Central memory CD8-positive, alpha-beta T cell (primary cell): Measurements from ENCODE around the gene IDI2.

Experiments used
- ATAC-seq: fragments of 150-1000 bp; cut with Tn5 transposase; replicated peaks from 2 replicates; pipeline ENCODE4 v1.10.0; 2022; ENCODE audit warnings: mild to moderate bottlenecking, moderate FRiP score, moderate number of reproducible peaks; ENCODE audit not compliant: poor library complexity, severe bottlenecking; ENCODE audit errors: extremely low read depth
- DNase-seq, 2 donors: peaks; one replicate each; pipeline ENCODE4 v3.0.0; 2021; ENCODE audit warnings: low spot score in 2 of 2
- H3K27ac Mint-ChIP-seq: one replicate; pipeline ENCODE4 v1.8.0; 2022; ENCODE audit warnings: low read depth, mild to moderate bottlenecking, moderate library complexity, mixed read lengths
- H3K27me3 Mint-ChIP-seq: one replicate; pipeline ENCODE4 v1.8.0; 2022; ENCODE audit warnings: mixed read lengths
- H3K36me3 Mint-ChIP-seq: one replicate; pipeline ENCODE4 v1.8.0; 2022; ENCODE audit warnings: mild to moderate bottlenecking, moderate library complexity, mixed read lengths; ENCODE audit not compliant: insufficient read depth
- H3K4me1 Mint-ChIP-seq: one replicate; pipeline ENCODE4 v1.8.0; 2022; ENCODE audit warnings: mixed read lengths
- H3K4me3 Mint-ChIP-seq: one replicate; pipeline ENCODE4 v1.8.0; 2022; ENCODE audit warnings: mild to moderate bottlenecking, moderate library complexity, mixed read lengths
- H3K9me3 Mint-ChIP-seq: one replicate; pipeline ENCODE4 v1.8.0; 2022; ENCODE audit warnings: mixed read lengths

IDI2 gene

GRCh38 chr10:983971-984655, 41.5 kb downstream of the IDI2 start:
- Mint-ChIP-seq H3K27me3 (no peaks in the 10 kb centered on the region), H3K36me3 (peaks cover 6% of the 10 kb centered on the region), H3K9me3 (peaks cover 3% of the 10 kb centered on the region), H3K4me3 (no peak overlapping the region), H3K4me1 (peaks cover 7% of the 10 kb centered on the region), H3K27ac (no peak overlapping the region)
- DNase-seq (no peak), ATAC-seq (no peak)

- Mint-ChIP-seq H3K36me3 (peaks cover 6% of the 10 kb centered on the region), H3K27me3 (no peaks in the 10 kb centered on the region), H3K4me3 (no peak overlapping the region), H3K27ac (no peak overlapping the region), H3K9me3 (peaks cover 8% of the 10 kb centered on the region), H3K4me1 (peaks cover 6% of the 10 kb centered on the region)
- no peak for DNase-seq
- ATAC-seq = no peak
Measured at GRCh38 chr10:983401-983800, 42.3 kb downstream of the IDI2 start.

DNA sequence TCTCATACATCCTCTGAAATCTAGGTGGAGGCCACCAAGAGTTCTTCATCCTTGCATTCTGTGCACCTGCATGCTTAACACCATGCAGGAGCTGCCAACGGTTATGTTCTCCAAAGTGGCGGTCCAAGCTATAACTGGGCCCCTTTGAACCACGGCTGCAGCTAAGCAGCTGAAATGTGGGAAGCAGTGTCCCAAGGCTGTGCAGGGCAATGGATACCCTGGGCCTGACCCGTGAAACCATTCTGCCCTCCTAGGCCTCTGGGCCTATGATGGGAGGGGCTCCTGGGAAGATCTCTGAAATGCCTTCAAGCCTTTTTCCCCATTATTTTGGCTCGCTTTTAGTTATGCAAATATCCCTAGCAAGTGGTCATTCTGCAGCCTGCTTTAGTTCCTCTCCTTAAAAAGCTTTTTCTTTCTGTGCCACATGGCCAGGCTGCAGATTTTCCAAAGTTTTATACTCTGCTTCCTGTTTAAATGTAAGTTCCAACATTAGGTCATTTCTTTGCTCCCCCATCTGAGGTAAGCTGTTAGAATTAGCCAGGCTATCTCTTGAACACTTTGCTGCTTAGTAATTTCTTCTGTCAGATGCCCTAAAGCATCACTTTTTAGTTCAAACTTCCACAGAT, 45.1 kb downstream of the IDI2 start:
- no peak for DNase-seq
- Mint-ChIP-seq H3K4me1 (no peaks in the 10 kb centered on the region), H3K27me3 (no peaks in the 10 kb centered on the region), H3K27ac (no peak overlapping the region), H3K9me3 (peaks cover 8% of the 10 kb centered on the region), H3K36me3 (no peaks in the 10 kb centered on the region), H3K4me3 (no peak overlapping the region)
- no peak for ATAC-seq

GRCh38 chr10:978826-979421, 46.7 kb downstream of the IDI2 start:
- Mint-ChIP-seq H3K27ac (no peak overlapping the region), H3K27me3 (no peaks in the 10 kb centered on the region), H3K4me1 (no peaks in the 10 kb centered on the region), H3K4me3 (no peak overlapping the region), H3K9me3 (peaks cover 8% of the 10 kb centered on the region), H3K36me3 (no peaks in the 10 kb centered on the region)
- no peak for DNase-seq
- no peak for ATAC-seq

DNA sequence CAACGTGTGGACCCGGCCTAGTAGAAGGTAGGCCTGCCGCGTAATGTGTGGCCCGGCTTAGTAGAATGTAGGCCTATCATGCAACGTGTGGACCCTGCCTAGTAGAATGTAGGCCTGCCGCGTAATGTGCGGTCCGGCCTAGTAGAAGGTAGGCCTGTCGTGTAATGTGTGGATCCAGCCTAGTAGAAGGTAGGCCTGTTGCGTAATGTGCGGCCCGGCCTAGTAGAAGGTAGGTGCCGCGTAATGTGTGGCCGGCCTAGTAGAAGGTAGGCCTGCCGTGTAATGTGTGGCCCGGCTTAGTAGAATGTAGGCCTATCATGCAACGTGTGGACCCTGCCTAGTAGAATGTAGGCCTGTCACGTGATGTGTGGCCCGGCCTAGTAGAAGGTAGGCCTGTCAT, 49.3 kb downstream of the IDI2 start:
- H3K27ac Mint-ChIP-seq = no peak overlapping the region
- peaks cover 8% of the 10 kb centered on the region for H3K9me3 Mint-ChIP-seq
- H3K36me3 Mint-ChIP-seq = peaks cover 2% of the 10 kb centered on the region
- ATAC-seq = no peak
- H3K4me1 Mint-ChIP-seq = no peaks in the 10 kb centered on the region
- H3K4me3 Mint-ChIP-seq = no peak overlapping the region
- no peaks in the 10 kb centered on the region for H3K27me3 Mint-ChIP-seq
- DNase-seq = no peak

DNA sequence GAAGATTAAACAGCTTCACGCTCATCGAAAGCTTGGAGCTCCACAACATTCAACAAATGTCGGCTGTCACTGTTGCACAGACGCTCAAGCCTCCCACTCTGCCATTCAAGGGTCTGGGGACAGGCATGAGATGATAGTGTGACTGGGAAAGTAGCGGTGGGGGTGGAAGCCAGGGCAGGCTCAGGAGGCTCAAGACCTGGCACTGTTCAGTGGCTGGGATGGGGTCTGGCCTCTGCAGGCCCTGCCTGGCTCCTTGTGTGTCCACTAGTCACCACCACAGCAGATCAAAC, 50.9 kb downstream of the IDI2 start:
- DNase-seq (no peak), ATAC-seq (no peak)
- H3K4me1 Mint-ChIP-seq = no peaks in the 10 kb centered on the region
- no peak overlapping the region for H3K27ac Mint-ChIP-seq
- no peak overlapping the region for H3K4me3 Mint-ChIP-seq
- peaks cover 8% of the 10 kb centered on the region for H3K9me3 Mint-ChIP-seq
- H3K27me3 Mint-ChIP-seq = peaks cover 6% of the 10 kb centered on the region
- peaks cover 2% of the 10 kb centered on the region for H3K36me3 Mint-ChIP-seq

GRCh38 chr10:974038-974784, 51.4 kb downstream of the IDI2 start:
- ATAC-seq (no peak), DNase-seq (no peak)
- Mint-ChIP-seq H3K9me3 (peaks cover 6% of the 10 kb centered on the region), H3K27ac (no peak overlapping the region), H3K36me3 (peaks cover 2% of the 10 kb centered on the region), H3K4me1 (no peaks in the 10 kb centered on the region), H3K27me3 (peaks cover 12% of the 10 kb centered on the region), H3K4me3 (no peak overlapping the region)

GRCh38 chr10:972763-973162, 52.9 kb downstream of the IDI2 start:
- peaks cover 24% of the 10 kb centered on the region for H3K27me3 Mint-ChIP-seq
- H3K4me3 Mint-ChIP-seq = no peak overlapping the region
- H3K27ac Mint-ChIP-seq = no peak overlapping the region
- no peaks in the 10 kb centered on the region for H3K9me3 Mint-ChIP-seq
- H3K4me1 Mint-ChIP-seq = no peaks in the 10 kb centered on the region
- H3K36me3 Mint-ChIP-seq = peaks cover 2% of the 10 kb centered on the region
- DNase-seq (no peak), ATAC-seq (no peak)

DNA sequence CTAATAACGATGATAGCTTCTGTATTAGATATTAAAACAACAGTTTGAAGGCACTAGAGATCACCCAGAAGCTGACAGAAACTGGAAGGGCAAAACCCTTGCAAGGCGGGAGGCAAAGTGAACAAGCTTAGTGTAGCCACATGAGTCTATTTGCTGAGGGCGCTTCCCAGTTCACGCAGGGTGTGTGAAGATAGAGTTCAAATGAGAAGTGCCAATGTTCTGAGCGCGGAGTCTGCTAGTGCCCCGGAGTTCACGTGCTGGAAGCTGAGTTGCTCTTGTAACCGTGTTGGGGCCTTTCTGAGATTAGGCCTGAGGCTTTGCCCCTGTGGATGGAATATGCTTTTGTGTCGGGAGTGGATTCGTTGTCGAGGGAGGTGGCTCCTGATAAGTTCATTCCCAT, 54.0 kb downstream of the IDI2 start:
- no peak overlapping the region for H3K4me3 Mint-ChIP-seq
- no peak overlapping the region for H3K27ac Mint-ChIP-seq
- H3K36me3 Mint-ChIP-seq = peaks cover 2% of the 10 kb centered on the region
- ATAC-seq = no peak
- no peaks in the 10 kb centered on the region for H3K4me1 Mint-ChIP-seq
- H3K9me3 Mint-ChIP-seq = no peaks in the 10 kb centered on the region
- DNase-seq = no peak
- peaks cover 32% of the 10 kb centered on the region for H3K27me3 Mint-ChIP-seq

- Mint-ChIP-seq H3K4me1 (no peaks in the 10 kb centered on the region), H3K27ac (no peak overlapping the region), H3K36me3 (peaks cover 2% of the 10 kb centered on the region), H3K27me3 (peaks cover 36% of the 10 kb centered on the region), H3K4me3 (no peak overlapping the region), H3K9me3 (no peaks in the 10 kb centered on the region)
- DNase-seq = no peak
- ATAC-seq = no peak
Measured at GRCh38 chr10:971150-971542, 54.5 kb downstream of the IDI2 start.

- no peaks in the 10 kb centered on the region for H3K4me1 Mint-ChIP-seq
- H3K27me3 Mint-ChIP-seq = peaks cover 42% of the 10 kb centered on the region
- H3K4me3 Mint-ChIP-seq = no peak overlapping the region
- no peaks in the 10 kb centered on the region for H3K9me3 Mint-ChIP-seq
- H3K27ac Mint-ChIP-seq = no peak overlapping the region
- no peak for DNase-seq
- peaks cover 2% of the 10 kb centered on the region for H3K36me3 Mint-ChIP-seq
- no peak for ATAC-seq
Measured at GRCh38 chr10:970311-971149, 55.1 kb downstream of the IDI2 start.

GRCh38 chr10:969473-970150, 56.0 kb downstream of the IDI2 start:
- Mint-ChIP-seq H3K9me3 (no peaks in the 10 kb centered on the region), H3K4me3 (no peak overlapping the region), H3K27ac (no peak overlapping the region), H3K4me1 (no peaks in the 10 kb centered on the region), H3K36me3 (peaks cover 2% of the 10 kb centered on the region), H3K27me3 (peaks cover 45% of the 10 kb centered on the region)
- no peak for DNase-seq
- no peak for ATAC-seq
